SK-N-SH (cell line): ENCODE measurements around the gene P2RY8. TPM values are rescaled to one million over a fixed set of nuclear protein-coding genes. Genes with fewer than 3 reads are reported as not detected.

ENCODE experiments used
- CTCF ChIA-PET: fragments of 300-600, 350-600 bp; formaldehyde crosslinking; extraction: SDS; loops from one replicate; lab custom pipeline; 2021; lab: Yijun Ruan, JAX
- POLR2A ChIA-PET: fragments of 350-600 bp; sonication (Branson Sonifier 250); formaldehyde crosslinking; extraction: SDS; loops from one replicate; lab custom pipeline; 2020; ENCODE audit warnings: antibody characterized with exemption, inconsistent platforms; lab: Yijun Ruan, JAX
- DNase-seq: peaks from one replicate; pipeline ENCODE4 v3.0.0; 2012
- H2AFZ ChIP-seq: fragments of 200-600 bp; sonication (generic); 2 replicates; pipeline ENCODE4 v1.8.1; 2016; ENCODE audit warnings: antibody characterized with exemption, mild to moderate bottlenecking, low read depth
- H3F3A ChIP-seq: fragments of 200-600 bp; sonication (generic); replicated peaks from 2 replicates; pipeline ENCODE3; 2016; ENCODE audit warnings: antibody characterized with exemption, mild to moderate bottlenecking; ENCODE audit not compliant: insufficient read depth
- H3K27ac ChIP-seq, 2 experiments: fragments of 200-500 bp in 1 of 2; fragments of 200-600 bp in 1 of 2; sonication (Bioruptor generic) in 1 of 2; sonication (generic), shearing (Covaris generic) in 1 of 2; 2 replicates each; pipeline versions ENCODE4 v1.5.1 to v1.6.1; 2014 to 2016; ENCODE audit warnings: low read depth in 2 of 2, inconsistent platforms in 1 of 2, low read length in 1 of 2, mild to moderate bottlenecking in 1 of 2, mixed read lengths in 1 of 2
- H3K27me3 ChIP-seq: fragments of 200-600 bp; sonication (generic), shearing (Covaris generic); 2 replicates; pipeline ENCODE4 v1.6.1; 2016; ENCODE audit warnings: mixed run types; ENCODE audit not compliant: insufficient read depth
- H3K36me3 ChIP-seq, 2 experiments: fragments of 200-500 bp in 1 of 2; fragments of 200-600 bp in 1 of 2; sonication (Bioruptor generic) in 1 of 2; sonication (generic) in 1 of 2; replicated peaks in 1 of 2; 2 replicates each; pipeline versions ENCODE3 to v1.5.1; 2014 to 2016; ENCODE audit warnings: low read length in 1 of 2, mild to moderate bottlenecking in 1 of 2; ENCODE audit not compliant: insufficient read depth in 2 of 2, control insufficient read depth in 1 of 2
- H3K4me1 ChIP-seq, 2 experiments: fragments of 200-500 bp in 1 of 2; fragments of 200-600 bp in 1 of 2; sonication (Bioruptor generic) in 1 of 2; sonication (generic), shearing (Covaris generic) in 1 of 2; 2 replicates each; pipeline versions ENCODE4 v1.5.1 to v1.6.1; 2014 to 2016; ENCODE audit warnings: low read depth in 1 of 2, low read length in 1 of 2, mixed run types in 1 of 2; ENCODE audit not compliant: insufficient read depth in 2 of 2, control insufficient read depth in 1 of 2
- H3K4me2 ChIP-seq: fragments of 200-600 bp; sonication (generic), shearing (Covaris generic); 2 replicates; pipeline ENCODE4 v1.6.1; 2017; ENCODE audit warnings: mixed run types
- H3K4me3 ChIP-seq, 2 experiments: fragments of 200-500 bp in 1 of 2; fragments of 200-600 bp in 1 of 2; sonication (Bioruptor generic) in 1 of 2; sonication (generic), shearing (Covaris generic) in 1 of 2; 2 replicates each; pipeline versions ENCODE4 v1.5.1 to v1.8.1; 2014 to 2016; ENCODE audit warnings: low read depth in 2 of 2, inconsistent platforms in 1 of 2, low read length in 1 of 2, mild to moderate bottlenecking in 1 of 2, mixed read lengths in 1 of 2, moderate library complexity in 1 of 2
- H3K79me2 ChIP-seq: fragments of 200-600 bp; sonication (generic); 2 replicates; pipeline ENCODE4 v1.8.1; 2017; ENCODE audit warnings: mild to moderate bottlenecking; ENCODE audit not compliant: insufficient read depth
- H3K9ac ChIP-seq: fragments of 200-600 bp; sonication (generic); 2 replicates; pipeline ENCODE4 v1.6.1; 2017; ENCODE audit warnings: mixed run types
- H3K9me2 ChIP-seq: fragments of 200-600 bp; sonication (generic); 2 replicates; pipeline ENCODE4 v1.6.1; 2017; ENCODE audit warnings: mixed run types
- H3K9me3 ChIP-seq: fragments of 200-600 bp; sonication (generic); 2 replicates; pipeline ENCODE4 v1.6.1; 2017; ENCODE audit warnings: mixed run types, mild to moderate bottlenecking, moderate library complexity
- H4K20me1 ChIP-seq: fragments of 200-600 bp; sonication (generic); 2 replicates; pipeline ENCODE4 v1.6.1; 2017; ENCODE audit warnings: mild to moderate bottlenecking, mixed run types; ENCODE audit not compliant: insufficient read depth
- EZH2phosphoT487 ChIP-seq: fragments of 200-600 bp; sonication (generic); IDR thresholded peaks from 2 replicates; pipeline ENCODE4 v1.6.1; 2017; ENCODE audit warnings: low read depth, mixed run types, mild to moderate bottlenecking, antibody characterized with exemption, moderate library complexity, borderline replicate concordance
- FOXJ3 ChIP-seq: sonication (generic); formaldehyde crosslinking; IDR thresholded peaks from 2 replicates; pipeline ENCODE4 v1.5.1; 2020; ENCODE audit warnings: mild to moderate bottlenecking, missing genetic modification reagents
- MEF2A ChIP-seq: IDR thresholded peaks from 2 replicates; pipeline ENCODE4 v1.4.0; 2012; ENCODE audit warnings: low read depth, borderline replicate concordance
- MXI1 ChIP-seq: IDR thresholded peaks from 2 replicates; pipeline ENCODE4 v1.6.1; 2012; ENCODE audit warnings: mild to moderate bottlenecking, low read depth, low read length, improper control_type of control experiment
- NRF1 ChIP-seq: IDR thresholded peaks from 2 replicates; pipeline ENCODE4 v1.6.1; 2012; ENCODE audit warnings: low read depth, mild to moderate bottlenecking, low read length
- RCOR1 ChIP-seq: fragments of 150-350 bp; IDR thresholded peaks from 2 replicates; pipeline ENCODE4 v1.6.1; 2017; ENCODE audit warnings: antibody characterized with exemption, low read length
- USF1 ChIP-seq: IDR thresholded peaks from 2 replicates; pipeline ENCODE4 v1.4.0; 2012; ENCODE audit warnings: low read depth, borderline replicate concordance
- WGBS: methylation state at CpG from one replicate; pipeline ENCODE4 v1.1.6; 2017; ENCODE audit warnings: low lambda C conversion rate; 5-methylcytosine and 5-hydroxymethylcytosine counted together
- polyA plus RNA-seq, 3 experiments: library from polyadenylated mRNA; depleted of rRNA; stranded (reverse); fragments of >200 nt; gene quantifications; 2 replicates each; pipeline ENCODE4 v1.2.3, GENCODE V29; 2012

P2RY8 gene
- polyA plus RNA-seq, 1 of the 3 experiments (the other 2 are of a cell fraction), result 0.08 TPM

DNA sequence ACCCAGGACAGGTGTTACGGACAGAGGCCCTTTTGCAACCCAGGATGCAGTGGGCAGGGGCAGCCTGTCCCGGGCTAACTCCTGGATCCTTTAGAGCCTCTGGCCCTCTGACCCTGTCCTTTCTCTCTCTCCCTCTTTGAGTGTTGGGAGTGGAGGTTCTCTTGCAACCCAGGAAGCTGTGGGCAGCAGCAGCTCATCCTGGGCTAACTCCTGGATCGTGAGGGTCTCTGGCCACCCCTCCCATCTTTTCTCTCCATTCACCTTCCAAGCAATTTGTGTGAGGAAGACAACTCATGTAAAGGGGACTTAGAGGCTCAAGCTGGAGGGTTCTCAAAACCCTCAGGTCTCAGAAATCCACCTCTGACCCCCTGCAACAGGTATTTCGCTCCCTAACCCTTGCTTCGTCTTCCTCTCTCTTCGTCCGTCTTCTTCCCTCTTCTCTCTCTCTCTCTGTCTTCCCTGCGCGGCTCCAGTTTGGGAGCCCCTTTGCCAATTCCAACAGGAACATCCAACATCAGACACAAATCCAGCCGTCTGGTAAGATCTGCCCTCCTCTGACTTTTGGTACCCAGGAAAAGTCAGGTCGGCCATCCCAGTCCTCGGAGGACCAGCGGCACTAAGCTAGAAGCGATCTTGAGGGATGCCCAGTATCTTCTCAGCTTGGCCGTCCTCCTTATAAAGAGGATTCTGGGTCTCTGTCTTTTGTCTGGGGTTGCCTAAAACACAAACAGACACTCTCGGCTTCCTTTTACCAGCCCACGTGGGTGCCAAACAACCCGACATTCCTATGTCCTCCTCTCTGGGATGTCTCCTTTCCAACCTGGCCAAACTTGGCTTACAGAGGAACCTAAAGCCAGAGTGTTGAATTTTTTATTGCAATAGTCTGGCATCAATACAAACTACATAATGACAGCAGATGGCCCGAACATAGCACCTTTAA, 92.2 kb downstream of the P2RY8 start:
- no peak overlapping the region for H3K4me3 ChIP-seq
- H3K27ac ChIP-seq, result no peak overlapping the region
- no peaks in the 10 kb centered on the region for H3K27me3 ChIP-seq
- H3K9me3 ChIP-seq, result no peaks in the 10 kb centered on the region
- ChIA-PET POLR2A (no interaction called here), CTCF (no interaction called here)
- peaks cover 0 to 13% of the 10 kb centered on the region in 2 experiments for H3K36me3 ChIP-seq
- no peaks in the 10 kb centered on the region for H3F3A ChIP-seq
- peaks cover 47% of the 10 kb centered on the region for H3K79me2 ChIP-seq
- no peaks in the 10 kb centered on the region for H3K4me1 ChIP-seq
- no peak overlapping the region for H3K9ac ChIP-seq
- TF ChIP-seq EZH2phosphoT487 (no peak), MEF2A (no peak)
- TF ChIP-seq, all 33 proteins: peak for 0
- Histone ChIP-seq H2AFZ (no peak overlapping the region), H3K4me2 (no peak overlapping the region), H4K20me1 (no peaks in the 10 kb centered on the region), H3K9me2 (no peaks in the 10 kb centered on the region)
- no peak for DNase-seq
- 96% methylated on average over 19 of the region's 19 CpGs for WGBS

- H3K9me2 ChIP-seq, result no peaks in the 10 kb centered on the region
- H3K9ac ChIP-seq, result no peak overlapping the region
- H3K9me3 ChIP-seq, result no peaks in the 10 kb centered on the region
- H3K27me3 ChIP-seq, result no peaks in the 10 kb centered on the region
- H3K4me2 ChIP-seq, result no peak overlapping the region
- no peak for DNase-seq
- no peaks in the 10 kb centered on the region for H3F3A ChIP-seq
- H3K27ac ChIP-seq, result no peak overlapping the region
- H3K4me1 ChIP-seq, result no peaks in the 10 kb centered on the region
- 88% methylated on average over 23 of the region's 26 CpGs for WGBS
- H3K4me3 ChIP-seq, result no peak overlapping the region; a peak in 1 of 4 replicates
- H2AFZ ChIP-seq, result no peak overlapping the region
- CTCF ChIA-PET, result no interaction called here
- peaks cover 0 to 13% of the 10 kb centered on the region in 2 experiments for H3K36me3 ChIP-seq
- peaks cover 39% of the 10 kb centered on the region for H3K79me2 ChIP-seq
- H4K20me1 ChIP-seq, result no peaks in the 10 kb centered on the region
- TF ChIP-seq USF1 (no peak), NRF1 (no peak), FOXJ3 (CRISPR knock-in tag) (no peak), RCOR1 (no peak)
- TF ChIP-seq, all 33 proteins: peak for 0
- POLR2A ChIA-PET, result no interaction called here
Measured at GRCh38 chrX:1443496-1444075, 93.4 kb downstream of the P2RY8 start.

GRCh38 chrX:1442724-1443367, 94.1 kb downstream of the P2RY8 start:
- Histone ChIP-seq H3K27me3 (no peaks in the 10 kb centered on the region), H3K27ac (no peak overlapping the region), H2AFZ (no peak overlapping the region), H3K4me1 (no peaks in the 10 kb centered on the region), H4K20me1 (no peaks in the 10 kb centered on the region), H3K9me3 (no peaks in the 10 kb centered on the region), H3K9me2 (no peaks in the 10 kb centered on the region), H3K79me2 (peaks cover 33% of the 10 kb centered on the region), H3K36me3 (peaks cover 0 to 9% of the 10 kb centered on the region in 2 experiments), H3K4me3 (no peak overlapping the region; a peak in 1 of 4 replicates), H3K9ac (no peak overlapping the region), H3F3A (no peaks in the 10 kb centered on the region), H3K4me2 (no peak overlapping the region)
- ChIA-PET POLR2A (no interaction called here), CTCF (no interaction called here)
- TF ChIP-seq NRF1 (no peak), MXI1 (no peak)
- DNase-seq, result no peak
- WGBS, result 87% methylated on average over 32 of the region's 38 CpGs
